Erythroblast (primary cell): ENCODE results near the gene PHLDB3.

Experiments used
- GATA1 ChIP-seq: IDR thresholded peaks from 2 replicates; pipeline ENCODE4 v1.6.1; 2011; ENCODE audit warnings: low read depth, mild to moderate bottlenecking, control low read depth, low read length, moderate library complexity
- POLR2A ChIP-seq: IDR thresholded peaks from 2 replicates; pipeline ENCODE4 v1.6.1; 2011; ENCODE audit warnings: mild to moderate bottlenecking, low read length

GRCh38 chr19:43445426-43445825 lies 59.1 kb downstream of the PHLDB3 start:
- TF ChIP-seq POLR2A, result no peak
- TF ChIP-seq GATA1, result no peak
